ELR (cell line): ENCODE data around the gene KCNG2.

Experiments used
- DNase-seq: peaks from one replicate; pipeline ENCODE4 v3.0.0-alpha.2; 2015; ENCODE audit warnings: low read depth

Gene KCNG2

DNA sequence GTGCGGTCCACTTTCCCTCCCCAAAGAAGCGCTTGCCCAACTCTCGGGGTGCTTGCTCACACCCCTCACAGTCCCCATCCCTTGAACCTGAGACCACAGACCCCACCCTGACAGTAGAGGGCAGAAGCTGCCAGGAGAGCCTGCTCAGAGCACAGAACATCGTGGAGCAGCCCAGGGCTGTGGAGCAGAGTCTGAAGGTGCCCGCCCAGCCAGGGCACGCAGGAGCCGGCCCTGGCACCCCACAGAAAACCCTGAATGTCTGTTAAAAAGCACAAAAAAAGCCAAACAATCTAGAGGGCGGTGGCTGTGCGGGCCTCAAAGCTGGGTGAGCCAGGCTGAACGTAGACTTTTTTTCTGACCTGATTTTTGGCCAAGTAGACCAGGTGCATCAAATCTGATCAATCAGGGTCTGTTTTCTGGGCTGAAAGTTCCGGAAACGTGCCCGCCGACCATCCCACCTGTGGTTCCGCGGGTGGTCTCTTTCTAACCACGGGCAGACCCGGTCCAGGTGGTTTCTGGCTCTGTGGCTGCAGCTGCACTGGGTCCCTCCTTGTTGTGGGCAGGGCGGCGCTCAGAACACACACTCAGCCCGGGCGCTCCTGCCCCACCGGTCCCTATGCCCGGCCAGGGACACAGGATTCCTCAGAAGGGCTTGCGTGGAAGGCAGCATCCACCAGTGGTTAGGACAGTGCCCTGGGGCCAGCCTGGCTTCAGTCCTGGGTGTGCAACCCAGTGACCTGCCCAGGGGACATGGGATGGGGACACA is 87.4 kb downstream of the KCNG2 start:
- DNase-seq, result no peak

DNA sequence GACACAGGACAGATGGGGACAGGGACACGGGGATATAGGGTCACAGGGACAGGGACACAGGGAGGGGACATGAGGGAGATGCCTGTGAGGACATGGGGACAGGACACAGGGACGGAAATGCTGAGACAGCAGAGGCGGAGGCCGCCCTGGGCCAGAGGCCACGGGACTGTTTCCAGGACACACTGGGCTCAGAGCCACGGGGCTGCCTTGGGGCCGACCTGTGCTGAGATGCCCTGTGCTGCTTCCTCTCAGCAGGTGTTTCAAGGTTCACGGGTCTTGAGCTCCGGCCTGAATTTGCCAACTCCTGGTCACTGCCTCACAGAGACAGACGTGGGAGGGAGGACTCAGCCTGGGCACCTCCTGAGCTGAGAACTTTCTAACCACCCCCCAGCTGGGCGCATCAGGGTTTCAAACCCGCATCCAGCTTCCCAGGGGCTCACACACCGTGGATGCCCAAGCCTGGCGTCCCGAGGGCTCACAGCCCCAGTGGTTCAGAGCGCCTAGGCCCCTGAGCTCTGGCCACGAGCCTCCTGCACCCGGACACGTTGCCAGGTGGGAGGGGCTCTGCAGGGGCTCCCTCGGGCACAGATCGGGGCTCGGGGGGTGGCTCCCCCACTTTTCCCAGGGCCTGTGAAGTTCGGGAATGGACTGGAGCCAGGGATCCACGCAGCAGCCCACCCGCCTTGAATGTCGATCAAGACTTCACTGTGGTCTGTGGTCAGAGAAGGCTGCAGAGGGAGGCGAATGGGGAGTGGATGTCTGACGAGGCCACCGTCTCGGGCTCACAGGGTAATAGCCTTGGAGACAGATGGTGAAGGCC is 89.7 kb downstream of the KCNG2 start:
- no peak for DNase-seq

GRCh38 chr18:79888016-79888415 is 90.3 kb downstream of the KCNG2 start:
- no peak for DNase-seq

DNA sequence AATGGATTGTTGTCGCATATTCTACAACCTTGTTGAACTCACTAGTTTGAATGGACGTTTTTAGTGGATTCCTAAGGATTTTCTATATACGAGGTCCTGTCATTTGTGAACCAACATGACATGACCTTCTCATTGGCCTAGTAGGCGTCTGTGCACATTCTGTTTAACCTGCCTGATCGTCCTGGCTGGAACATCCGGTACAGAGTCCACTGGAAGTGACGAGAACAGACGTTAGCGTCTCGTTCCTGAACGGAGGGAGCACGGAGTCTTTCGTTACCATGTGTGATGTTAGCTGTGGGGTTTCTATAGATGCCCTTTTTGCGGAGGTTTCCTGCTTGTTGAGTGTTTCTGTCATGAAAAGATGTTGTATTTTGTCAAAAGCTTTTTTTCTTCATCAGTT is 91.8 kb downstream of the KCNG2 start:
- DNase-seq, result no peak

GRCh38 chr18:79890674-79891073 is 92.9 kb downstream of the KCNG2 start:
- no peak for DNase-seq

- DNase-seq, result no peak
Measured at GRCh38 chr18:79896738-79897137, 99.0 kb downstream of the KCNG2 start.

- DNase-seq, result no peak
Measured at GRCh38 chr18:79897940-79898625, 100.3 kb downstream of the KCNG2 start.

- DNase-seq, result no peak
Measured at GRCh38 chr18:79898952-79899608, 101.3 kb downstream of the KCNG2 start.

GRCh38 chr18:79899609-79900445 is 102.1 kb downstream of the KCNG2 start:
- DNase-seq, result no peak

DNA sequence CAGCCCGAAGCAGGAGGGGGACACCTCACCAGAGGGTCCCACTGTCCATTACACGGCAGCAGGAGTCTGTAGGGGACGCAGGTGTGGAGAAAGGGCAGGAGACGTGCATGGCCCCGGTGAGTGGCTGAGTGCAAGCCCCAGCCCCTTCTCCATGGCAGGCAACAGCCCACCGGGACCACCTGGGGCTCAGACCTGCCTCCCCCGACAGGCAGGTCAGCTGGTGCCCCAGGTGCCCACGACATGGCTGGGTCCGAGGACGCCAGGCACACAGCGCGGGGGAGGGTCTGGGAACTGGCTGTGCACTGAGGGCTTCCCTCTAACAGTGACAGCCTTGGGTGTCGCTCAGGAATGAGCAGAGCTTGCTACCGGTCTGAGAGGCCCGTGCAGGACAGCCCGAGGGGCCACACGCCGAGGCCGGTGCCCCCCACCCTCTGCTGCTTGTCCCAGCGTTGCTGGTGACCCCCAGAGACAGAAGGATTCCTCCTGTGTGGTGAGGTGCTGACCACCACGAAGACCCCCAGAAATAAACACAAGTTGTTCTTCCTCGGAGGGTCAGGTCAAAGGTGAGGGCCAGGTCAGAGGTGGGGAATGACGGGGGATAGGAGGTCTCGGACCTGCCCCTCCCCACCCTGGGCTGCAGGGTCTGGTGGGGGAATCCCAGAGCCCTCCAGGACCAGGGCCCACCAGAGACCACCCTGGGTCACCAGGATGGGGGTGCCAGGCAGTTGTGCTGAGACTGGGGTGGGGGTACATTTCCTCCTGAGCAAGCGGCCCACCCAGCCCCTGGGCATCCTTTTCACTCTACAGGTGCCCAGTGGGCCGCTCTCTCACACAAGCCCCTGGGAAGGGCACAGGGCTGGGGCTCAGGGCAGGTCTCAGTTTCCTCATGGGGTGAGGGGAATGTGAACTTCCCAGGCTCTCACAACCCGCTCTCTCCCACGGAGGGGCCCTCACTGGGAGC is 103.2 kb downstream of the KCNG2 start:
- no peak for DNase-seq

GRCh38 chr18:79901665-79902064 is 103.9 kb downstream of the KCNG2 start:
- DNase-seq, result no peak

GRCh38 chr18:79902075-79902474 is 104.3 kb downstream of the KCNG2 start:
- no peak for DNase-seq

- DNase-seq, result no peak
Measured at GRCh38 chr18:79902640-79903039, 104.9 kb downstream of the KCNG2 start.

GRCh38 chr18:79903071-79903635 is 105.4 kb downstream of the KCNG2 start:
- DNase-seq, result no peak

DNA sequence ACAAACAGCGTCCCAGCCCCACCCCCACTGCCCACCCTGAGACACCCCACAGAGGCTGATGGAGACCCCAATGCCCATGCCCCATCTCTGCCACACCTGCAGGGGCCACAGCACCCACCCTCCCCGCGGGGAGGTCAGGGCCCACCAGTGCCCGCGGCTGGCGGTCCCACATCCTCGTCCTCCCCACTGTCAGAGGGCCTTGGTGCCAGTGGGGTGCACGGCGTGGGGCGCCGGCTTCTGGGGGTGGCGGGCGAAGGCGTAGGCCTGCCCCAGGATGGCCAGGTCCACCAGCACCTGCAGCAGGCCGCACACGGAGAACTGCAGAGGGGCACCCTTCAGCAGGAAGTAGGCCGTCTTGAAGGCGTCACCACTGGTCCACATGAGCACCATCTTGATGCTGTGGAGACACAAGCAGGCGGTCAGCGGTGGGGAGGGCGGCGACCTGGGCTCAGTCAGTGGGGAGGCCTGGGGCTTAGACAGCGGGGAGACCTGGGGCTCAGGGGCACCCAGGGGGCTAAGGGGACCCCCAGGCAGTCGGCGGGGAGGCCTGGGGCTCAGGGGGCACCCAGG is 106.1 kb downstream of the KCNG2 start:
- no peak for DNase-seq

DNA sequence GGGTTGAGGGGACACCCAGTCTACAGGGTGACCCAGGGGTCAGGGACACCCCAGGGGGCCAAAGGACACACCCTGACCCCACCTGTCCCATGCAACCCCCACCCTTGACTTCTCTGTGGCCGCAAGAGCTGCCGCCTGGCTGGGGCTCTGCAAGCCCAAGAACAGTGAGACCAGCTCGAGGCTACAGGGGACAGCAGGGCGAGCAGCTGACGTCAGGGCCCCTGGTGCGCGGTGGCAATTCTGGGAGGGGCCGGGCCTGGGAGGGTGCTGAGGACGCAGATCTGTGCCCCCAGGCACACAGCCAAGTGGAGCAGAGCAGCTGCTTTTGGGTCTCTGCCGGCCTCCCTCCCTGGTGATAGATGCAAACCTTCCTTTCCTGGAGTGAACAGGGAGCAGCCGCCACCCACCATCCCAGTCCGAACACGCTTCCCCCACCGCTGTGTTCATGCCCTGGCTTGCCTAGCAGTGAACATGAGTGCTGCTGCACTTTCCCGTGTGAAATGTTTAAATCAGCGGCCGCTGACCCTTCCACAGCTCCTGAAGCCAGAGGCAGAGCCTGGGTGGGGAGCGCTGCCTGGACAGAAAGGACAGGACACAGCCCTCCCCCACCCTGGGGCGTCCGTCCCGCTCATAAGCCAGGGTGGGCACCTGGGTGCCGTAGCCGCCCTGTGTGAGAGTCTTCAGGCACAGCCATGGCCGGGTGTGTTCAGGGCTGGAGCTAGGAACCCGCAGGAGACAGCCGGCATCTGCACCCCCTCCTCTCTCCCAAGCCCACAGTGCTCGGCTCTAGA is 106.8 kb downstream of the KCNG2 start:
- no peak for DNase-seq

- DNase-seq, result no peak
Measured at GRCh38 chr18:79905389-79905911, 107.7 kb downstream of the KCNG2 start.

GRCh38 chr18:79905993-79906392 is 108.3 kb downstream of the KCNG2 start:
- DNase-seq, result no peak
